Activated CD8-positive, alpha-beta T cell treated with anti-CD3 and anti-CD28 coated beads for 36 hours (primary cell): ENCODE data around the gene BLVRA. TPM values are rescaled to one million over a fixed set of nuclear protein-coding genes. Genes with fewer than 3 reads are reported as not detected.

Experiments used
- ATAC-seq: fragments of 200-7000 bp; cut with Tn5 transposase; one replicate; pipeline ENCODE4 v1.10.0; 2021; ENCODE audit warnings: mild to moderate bottlenecking, moderate library complexity
- CTCF ChIA-PET: fragments of 350-600 bp; sonication (Branson Sonifier 250); formaldehyde crosslinking; loops from one replicate; lab custom pipeline; 2021; ENCODE audit warnings: antibody characterized with exemption; lab: Charles Lee
- POLR2A ChIA-PET: fragments of 350-600 bp; sonication (Branson Sonifier 250); formaldehyde crosslinking; loops from one replicate; lab custom pipeline; 2021; ENCODE audit warnings: antibody characterized with exemption; lab: Charles Lee
- DNase-seq: peaks from one replicate; pipeline ENCODE4 v3.0.0-alpha.2; 2020
- H3K27ac Mint-ChIP-seq: one replicate; pipeline ENCODE4 v1.8.0; 2021; ENCODE audit warnings: mild to moderate bottlenecking, mixed read lengths
- H3K27me3 Mint-ChIP-seq: one replicate; pipeline ENCODE4 v1.8.0; 2021; ENCODE audit warnings: mixed read lengths
- H3K36me3 Mint-ChIP-seq: one replicate; pipeline ENCODE4 v1.8.0; 2021; ENCODE audit warnings: low read depth, mixed read lengths
- H3K4me1 Mint-ChIP-seq: one replicate; pipeline ENCODE4 v1.8.0; 2021; ENCODE audit warnings: low read depth, mixed read lengths
- H3K4me3 Mint-ChIP-seq: one replicate; pipeline ENCODE4 v1.8.0; 2021; ENCODE audit warnings: mild to moderate bottlenecking, moderate library complexity, mixed read lengths
- H3K9me3 Mint-ChIP-seq: one replicate; pipeline ENCODE4 v1.8.0; 2021; ENCODE audit warnings: mixed read lengths
- intact Hi-C: fragments of 100-400 bp; cut with micrococcal nuclease; formaldehyde crosslinking; loops from one replicate; pipeline ENCODE4 v1.10.0; 2022
- total RNA-seq, 2 experiments: library from RNA; stranded (reverse); gene quantifications; one replicate each; pipeline ENCODE4 v1.2.3, GENCODE V29; 2021
- TF ChIP-seq, protein P1 (sequence below): fragments of 200-600 bp; IDR thresholded peaks from one replicate; pipeline ENCODE4 v1.8.0; 2022; ENCODE audit warnings: antibody characterized with exemption, mild to moderate bottlenecking

The BLVRA gene
- total RNA-seq, 2 experiments from 2014 or later: 30.9 to 34.2 TPM

DNA sequence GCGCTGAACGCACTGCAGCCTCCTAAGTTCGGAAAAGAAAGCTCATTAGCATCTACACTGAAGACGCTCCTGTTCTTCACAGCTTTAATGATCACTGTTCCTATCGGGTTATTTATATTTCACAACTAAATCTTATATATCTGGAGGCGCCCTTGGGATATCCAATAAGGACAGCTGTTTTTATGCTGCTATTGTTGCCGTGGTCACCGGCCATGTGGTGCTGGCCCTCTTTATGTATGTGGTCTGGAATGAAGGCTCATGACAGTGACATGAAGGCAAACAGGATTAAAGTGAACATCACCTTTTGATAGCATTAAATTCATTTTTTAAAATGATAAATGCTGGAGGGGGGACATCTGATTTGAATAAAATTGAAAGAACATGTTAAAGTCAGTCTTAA lies 8.8 kb downstream of the BLVRA start:
- Mint-ChIP-seq H3K4me1 (peaks cover 20% of the 10 kb centered on the region), H3K36me3 (peaks cover 3% of the 10 kb centered on the region), H3K4me3 (no peak overlapping the region), H3K27ac (no peak overlapping the region), H3K9me3 (no peaks in the 10 kb centered on the region), H3K27me3 (no peaks in the 10 kb centered on the region)
- TF ChIP-seq, protein P1, sequence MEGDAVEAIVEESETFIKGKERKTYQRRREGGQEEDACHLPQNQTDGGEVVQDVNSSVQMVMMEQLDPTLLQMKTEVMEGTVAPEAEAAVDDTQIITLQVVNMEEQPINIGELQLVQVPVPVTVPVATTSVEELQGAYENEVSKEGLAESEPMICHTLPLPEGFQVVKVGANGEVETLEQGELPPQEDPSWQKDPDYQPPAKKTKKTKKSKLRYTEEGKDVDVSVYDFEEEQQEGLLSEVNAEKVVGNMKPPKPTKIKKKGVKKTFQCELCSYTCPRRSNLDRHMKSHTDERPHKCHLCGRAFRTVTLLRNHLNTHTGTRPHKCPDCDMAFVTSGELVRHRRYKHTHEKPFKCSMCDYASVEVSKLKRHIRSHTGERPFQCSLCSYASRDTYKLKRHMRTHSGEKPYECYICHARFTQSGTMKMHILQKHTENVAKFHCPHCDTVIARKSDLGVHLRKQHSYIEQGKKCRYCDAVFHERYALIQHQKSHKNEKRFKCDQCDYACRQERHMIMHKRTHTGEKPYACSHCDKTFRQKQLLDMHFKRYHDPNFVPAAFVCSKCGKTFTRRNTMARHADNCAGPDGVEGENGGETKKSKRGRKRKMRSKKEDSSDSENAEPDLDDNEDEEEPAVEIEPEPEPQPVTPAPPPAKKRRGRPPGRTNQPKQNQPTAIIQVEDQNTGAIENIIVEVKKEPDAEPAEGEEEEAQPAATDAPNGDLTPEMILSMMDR: no peak
- CTCF ChIA-PET: interaction anchor here (1.8 kb wide), 1 partner anchor 13 kb away, joined by 6 read pairs; no protein-coding TSS in a partner anchor
- POLR2A ChIA-PET: interaction anchor here (0.9 kb wide), 1 partner anchor 17 kb away, joined by 3 read pairs; no protein-coding TSS in a partner anchor
- no peak for ATAC-seq
- DNase-seq: no peak
- intact Hi-C loops: no loop called here

DNA sequence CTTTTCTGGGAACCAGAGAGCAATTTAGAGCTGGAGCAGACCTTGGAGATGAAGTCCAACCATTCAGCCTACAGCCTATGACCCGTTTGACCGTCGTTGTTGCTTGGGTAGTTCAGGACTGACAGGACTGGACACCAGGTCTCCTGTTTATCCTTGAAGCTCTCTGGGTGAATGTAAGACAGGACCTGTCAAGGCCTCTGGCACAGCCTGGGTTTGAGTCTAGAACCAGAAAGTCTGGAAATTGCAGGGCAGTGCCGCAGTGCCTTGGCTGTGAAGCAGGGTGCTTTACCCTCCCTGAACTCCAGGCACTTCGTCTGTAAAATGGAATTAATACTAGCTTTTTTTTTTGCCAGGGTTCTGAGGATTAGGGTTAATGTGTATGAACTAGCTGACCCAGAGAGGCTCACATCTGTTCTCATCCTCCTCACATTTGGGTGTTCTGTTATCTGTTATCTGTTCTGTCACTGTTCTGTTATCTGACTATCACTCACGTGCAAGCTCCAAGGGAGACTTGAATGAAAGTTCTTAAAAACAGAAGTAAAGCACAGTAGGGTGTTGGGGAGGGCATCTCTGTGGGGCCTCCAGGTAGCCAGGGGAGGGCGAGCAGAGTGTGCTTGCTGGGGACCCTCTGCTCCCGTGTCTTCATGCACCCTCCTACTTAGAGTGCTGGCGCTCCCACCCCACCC lies 9.9 kb downstream of the BLVRA start:
- TF ChIP-seq, protein P1: no peak
- Mint-ChIP-seq H3K27me3 (no peaks in the 10 kb centered on the region), H3K36me3 (peaks cover 9% of the 10 kb centered on the region), H3K9me3 (no peaks in the 10 kb centered on the region), H3K4me1 (peaks cover 17% of the 10 kb centered on the region), H3K27ac (no peak overlapping the region), H3K4me3 (no peak overlapping the region)
- ATAC-seq (no peak), DNase-seq (no peak)
- intact Hi-C loops: no loop called here
- CTCF ChIA-PET: interaction anchor here (0.6 to 1.8 kb wide), 4 partner anchors 14 to 71 kb away, joined by 3 to 6 read pairs (median 3); no protein-coding TSS in a partner anchor
- POLR2A ChIA-PET: interaction anchor here (0.6 to 0.9 kb wide), 3 partner anchors 12 to 192 kb away, joined by 3 to 4 read pairs (median 3); no protein-coding TSS in a partner anchor

DNA sequence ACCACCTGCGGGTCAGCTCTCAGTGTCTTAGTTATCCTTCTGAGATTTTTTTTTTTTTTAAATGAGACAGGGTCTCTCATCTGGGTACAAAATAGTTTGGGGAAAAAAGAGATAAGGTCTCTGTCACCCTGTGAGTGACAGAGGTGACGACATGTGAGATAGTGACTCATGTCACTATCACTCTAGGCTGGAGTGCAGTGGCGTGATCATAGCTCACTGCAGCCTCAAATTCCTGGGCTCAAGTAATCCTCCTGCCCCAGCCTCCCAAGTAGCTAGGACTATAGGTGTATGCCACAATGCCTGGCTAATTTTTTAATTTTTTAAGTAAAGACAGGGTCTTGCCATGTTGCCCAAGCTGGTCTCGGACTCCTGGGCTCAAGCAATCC lies 10.4 kb downstream of the BLVRA start:
- DNase-seq: no peak
- peaks cover 12% of the 10 kb centered on the region for H3K36me3 Mint-ChIP-seq
- ATAC-seq: peak; percentile 62
- no peaks in the 10 kb centered on the region for H3K27me3 Mint-ChIP-seq
- CTCF ChIA-PET: interaction anchor here (1.3 to 1.8 kb wide), 2 partner anchors 15 to 70 kb away, joined by 3 to 6 read pairs; no protein-coding TSS in a partner anchor
- TF ChIP-seq, protein P1: no peak
- H3K4me3 Mint-ChIP-seq: no peak overlapping the region
- POLR2A ChIA-PET: interaction anchor here (0.6 to 0.8 kb wide), 2 partner anchors 13 to 193 kb away, joined by 3 to 4 read pairs; no protein-coding TSS in a partner anchor
- H3K27ac Mint-ChIP-seq: no peak overlapping the region
- intact Hi-C loops: no loop called here
- H3K4me1 Mint-ChIP-seq: peaks cover 12% of the 10 kb centered on the region
- H3K9me3 Mint-ChIP-seq: no peaks in the 10 kb centered on the region

DNA sequence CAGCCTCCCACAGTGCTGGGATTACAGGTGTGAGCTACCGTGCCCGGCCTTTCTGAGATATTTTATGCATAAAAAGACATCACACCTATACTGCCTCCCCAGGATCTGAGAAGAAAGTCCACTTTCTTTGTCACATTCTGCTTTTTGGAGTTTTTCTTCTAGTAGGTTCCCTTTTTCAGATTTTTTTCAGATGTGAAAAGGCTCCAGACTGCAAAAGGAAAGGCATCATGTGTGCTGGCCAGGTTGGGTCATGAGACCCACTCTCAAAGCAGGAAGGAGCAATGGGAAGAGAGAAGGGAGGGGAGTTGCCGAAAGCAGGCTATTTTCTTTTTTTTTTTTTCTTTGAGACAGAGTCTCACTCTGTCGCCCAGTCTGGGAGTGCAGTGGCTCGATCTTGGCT lies 10.8 kb downstream of the BLVRA start:
- Mint-ChIP-seq H3K4me1 (peaks cover 8% of the 10 kb centered on the region), H3K9me3 (no peaks in the 10 kb centered on the region), H3K27me3 (no peaks in the 10 kb centered on the region), H3K27ac (no peak overlapping the region), H3K36me3 (peaks cover 12% of the 10 kb centered on the region), H3K4me3 (no peak overlapping the region)
- intact Hi-C loops: no loop called here
- ATAC-seq (no peak), DNase-seq (no peak)
- TF ChIP-seq, protein P1: no peak
- ChIA-PET POLR2A (no interaction called here), CTCF (no interaction called here)
